Upper lobe of left lung (tissue), 6 donors: ENCODE data around the gene RIMBP2. TPM values are rescaled to one million over a fixed set of nuclear protein-coding genes. Genes with fewer than 3 reads are reported as not detected.

Experiments
- ATAC-seq, 2 donors: fragments of 200-7000 bp; cut with Tn5 transposase; one replicate each; pipeline ENCODE4 v1.9.1; 2022; ENCODE audit warnings: mild to moderate bottlenecking in 2 of 2, moderate library complexity in 2 of 2; ENCODE audit not compliant: low FRiP score in 2 of 2
- DNase-seq, 2 donors: peaks; one replicate each; pipeline ENCODE4 v3.0.0-alpha.2; 2019 to 2020
- H3K27ac ChIP-seq, 4 donors: fragments of 200-600 bp; sonication (generic); one replicate each; pipeline ENCODE4 v1.5.1; 2016 to 2019
- H3K27me3 ChIP-seq, 4 donors: fragments of 200-600 bp; sonication (generic); one replicate each; pipeline ENCODE4 v1.5.1; 2017 to 2019
- H3K36me3 ChIP-seq, 4 donors: fragments of 200-600 bp; sonication (generic); one replicate each; pipeline ENCODE4 v1.5.1; 2016 to 2019
- H3K4me1 ChIP-seq, 4 donors: fragments of 200-600 bp; sonication (generic); one replicate each; pipeline ENCODE4 v1.5.1; 2018 to 2019
- H3K4me3 ChIP-seq, 4 donors: fragments of 200-600 bp; sonication (generic); one replicate each; pipeline ENCODE4 v1.5.1; 2017 to 2019; ENCODE audit warnings: mild to moderate bottlenecking in 2 of 4, moderate library complexity in 1 of 4
- H3K9me3 ChIP-seq, 4 donors: fragments of 200-600 bp; sonication (generic); one replicate each; pipeline ENCODE4 v1.5.1; 2018 to 2019
- CTCF ChIP-seq, 6 experiments: fragments of 450-650 bp in 4 of 6; fragments of 200-600 bp in 2 of 6; sonication (generic) in 2 of 6; IDR thresholded peaks; one replicate each; pipeline ENCODE4 v1.5.1; 2016 to 2019; ENCODE audit warnings: antibody characterized with exemption in 6 of 6
- EP300 ChIP-seq, 4 donors: sonication (generic); formaldehyde crosslinking; IDR thresholded peaks; one replicate each; pipeline ENCODE4 v1.5.1; 2017; ENCODE audit warnings: antibody characterized with exemption in 4 of 4, control low read depth in 2 of 4
- POLR2A ChIP-seq, 4 donors: fragments of 450-650 bp; IDR thresholded peaks; one replicate each; pipeline ENCODE4 v1.5.1; 2016 to 2017; ENCODE audit warnings: antibody characterized with exemption in 4 of 4, mild to moderate bottlenecking in 2 of 4
- POLR2AphosphoS5 ChIP-seq, 2 donors: sonication (generic); formaldehyde crosslinking; IDR thresholded peaks; one replicate each; pipeline ENCODE4 v1.5.1; 2017; ENCODE audit warnings: antibody characterized with exemption in 2 of 2
- WGBS, 2 donors: methylation state at CpG; one replicate each; pipeline ENCODE4 v1.1.5; 2017 to 2018; 5-methylcytosine and 5-hydroxymethylcytosine counted together
- total RNA-seq, 6 donors: library from RNA; depleted of rRNA in 4 of 6; stranded (reverse); fragments of >200 nt in 4 of 6; gene quantifications; one replicate each; pipeline versions ENCODE4 v1.1.0 to v1.2.1, GENCODE V29; 2016 to 2021
- donor health status: DM: no; HTN: no; CAD: no; lungs with moderate emphysema.
- donor health status: DM: no; HTN: yes; CAD: no; lungs with severe emphysema.

The RIMBP2 gene
- total RNA-seq, 6 donors from 2014 or later: 0.23 to 3.9 (median 0.44) TPM; not detected in 1

GRCh38 chr12:130469552-130469951 is 246.5 kb downstream of the RIMBP2 start:
- Histone ChIP-seq H3K4me3 (no peak overlapping the region), H3K9me3 (peaks cover 0 to 22% (median 8%) of the 10 kb centered on the region in 4 donors), H3K4me1 (no peaks in the 10 kb centered on the region), H3K36me3 (no peaks in the 10 kb centered on the region), H3K27me3 (no peaks in the 10 kb centered on the region), H3K27ac (no peak overlapping the region)
- no peak for TF ChIP-seq POLR2AphosphoS5 (IDR thresholded peaks at IDR 0.05)
- no peak for TF ChIP-seq POLR2A (IDR thresholded peaks at IDR 0.05)
- TF ChIP-seq CTCF (IDR thresholded peaks at IDR 0.05): no peak
- no peak for TF ChIP-seq EP300 (IDR thresholded peaks at IDR 0.05)
- ATAC-seq: no peak
- WGBS, 2 donors: 74 to 88% methylated on average over 2 to 7 of the region's 7 CpGs
- DNase-seq: no peak

GRCh38 chr12:130468700-130469245 is 247.3 kb downstream of the RIMBP2 start:
- Histone ChIP-seq H3K4me3 (no peak overlapping the region), H3K9me3 (peaks cover 0 to 22% (median 8%) of the 10 kb centered on the region in 4 donors), H3K4me1 (no peaks in the 10 kb centered on the region), H3K36me3 (no peaks in the 10 kb centered on the region), H3K27ac (no peak overlapping the region), H3K27me3 (no peaks in the 10 kb centered on the region)
- peak in 1 of 2 donors; percentile 44 for DNase-seq
- 88 to 93% methylated on average over 19 to 24 of the region's 24 CpGs for WGBS, 2 donors
- no peak for ATAC-seq
- TF ChIP-seq EP300 (IDR thresholded peaks at IDR 0.05) (no peak), POLR2AphosphoS5 (IDR thresholded peaks at IDR 0.05) (no peak), POLR2A (IDR thresholded peaks at IDR 0.05) (no peak), CTCF (IDR thresholded peaks at IDR 0.05) (no peak)

- TF ChIP-seq POLR2A (IDR thresholded peaks at IDR 0.05): no peak
- no peak for TF ChIP-seq EP300 (IDR thresholded peaks at IDR 0.05)
- no peak for TF ChIP-seq POLR2AphosphoS5 (IDR thresholded peaks at IDR 0.05)
- TF ChIP-seq CTCF (IDR thresholded peaks at IDR 0.05): no peak
- peak in 1 of 2 donors; percentile 21 for DNase-seq
Observed at GRCh38 chr12:130468186-130468585, 247.9 kb downstream of the RIMBP2 start.

GRCh38 chr12:130465626-130466025 is 250.5 kb downstream of the RIMBP2 start:
- Histone ChIP-seq H3K9me3 (peaks cover 0 to 22% (median 8%) of the 10 kb centered on the region in 4 donors), H3K36me3 (no peaks in the 10 kb centered on the region), H3K27ac (no peak overlapping the region), H3K4me3 (no peak overlapping the region), H3K4me1 (no peaks in the 10 kb centered on the region), H3K27me3 (no peaks in the 10 kb centered on the region)
- peak in 1 of 2 donors; percentile 57 for DNase-seq
- no peak for ATAC-seq
- TF ChIP-seq CTCF (IDR thresholded peaks at IDR 0.05) (no peak), POLR2AphosphoS5 (IDR thresholded peaks at IDR 0.05) (no peak), EP300 (IDR thresholded peaks at IDR 0.05) (no peak), POLR2A (IDR thresholded peaks at IDR 0.05) (no peak)
- 57 to 70% methylated on average over 8 to 10 of the region's 10 CpGs for WGBS, 2 donors

More at GRCh38 chr12:130468186-130468585, 247.9 kb downstream of the RIMBP2 start:
- Histone ChIP-seq H3K4me1 (no peaks in the 10 kb centered on the region), H3K36me3 (no peaks in the 10 kb centered on the region), H3K9me3 (peaks cover 0 to 22% (median 8%) of the 10 kb centered on the region in 4 donors), H3K27me3 (no peaks in the 10 kb centered on the region), H3K4me3 (no peak overlapping the region), H3K27ac (no peak overlapping the region)
- no peak for ATAC-seq
- 73 to 90% methylated on average over 6 to 9 of the region's 9 CpGs for WGBS, 2 donors

GRCh38 chr12:130465046-130465445 is 251.1 kb downstream of the RIMBP2 start:
- H3K36me3 ChIP-seq: no peaks in the 10 kb centered on the region
- no peak overlapping the region for H3K4me3 ChIP-seq
- peaks cover 0 to 22% (median 8%) of the 10 kb centered on the region in 4 donors for H3K9me3 ChIP-seq
- TF ChIP-seq POLR2AphosphoS5 (IDR thresholded peaks at IDR 0.05) (no peak), EP300 (IDR thresholded peaks at IDR 0.05) (no peak), POLR2A (IDR thresholded peaks at IDR 0.05) (no peak), CTCF (IDR thresholded peaks at IDR 0.05) (no peak)
- no peaks in the 10 kb centered on the region for H3K4me1 ChIP-seq
- H3K27me3 ChIP-seq: no peaks in the 10 kb centered on the region
- DNase-seq (no peak), ATAC-seq (no peak)
- no peak overlapping the region for H3K27ac ChIP-seq
- WGBS, 2 donors: 92 to 93% methylated on average over 15 of the region's 15 CpGs
